ENCODE data around the gene DMD.
A peak's percentile ranks its signal among the peaks of the same experiment; 100 is the strongest.

The DMD gene

GRCh38 chrX:31132821-31133241 is 2078.5 kb downstream of the DMD start:
- DNase-seq: peak; percentile 94

GRCh38 chrX:31130457-31131220 is 2080.7 kb downstream of the DMD start:
- no peak for DNase-seq

DNA sequence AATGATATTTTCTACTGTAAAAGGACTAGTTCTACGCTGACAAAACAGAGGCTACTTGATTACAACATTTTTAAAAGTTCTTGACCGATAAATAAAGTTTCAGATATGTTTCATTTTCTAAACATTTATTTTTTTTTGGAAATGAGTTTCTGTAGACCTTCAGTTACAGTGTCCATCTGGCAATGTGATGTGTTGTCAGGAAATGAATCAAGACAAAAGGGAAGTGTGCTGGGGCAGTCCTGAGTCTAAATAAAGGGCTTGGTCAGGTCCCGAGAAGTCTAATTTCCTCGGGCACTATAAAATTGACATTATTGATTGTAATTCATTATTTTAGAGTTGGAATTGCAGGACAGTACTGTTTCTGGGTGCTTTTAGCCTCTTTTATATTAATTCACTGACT is 2082.5 kb downstream of the DMD start:
- no peak for DNase-seq

DNA sequence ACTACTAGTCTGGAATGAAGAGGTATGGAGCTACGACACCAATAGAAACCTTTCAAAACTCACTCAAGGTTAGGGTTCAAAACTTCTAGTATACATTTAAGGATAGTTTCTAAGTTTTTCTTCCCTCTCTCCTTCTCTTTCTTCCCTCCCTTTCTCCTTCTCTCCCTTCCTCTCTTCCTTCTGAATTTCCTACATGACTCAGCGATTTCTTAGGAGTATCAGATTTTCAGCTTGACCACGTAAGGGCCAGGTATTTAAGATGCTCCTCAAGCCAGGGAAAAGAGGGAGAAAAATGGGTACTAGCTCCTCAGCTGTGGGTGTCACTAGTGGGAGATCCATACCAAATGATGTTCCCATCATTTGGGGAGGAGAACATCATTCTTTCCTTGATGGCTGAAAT is 2083.6 kb downstream of the DMD start:
- no peak for DNase-seq

GRCh38 chrX:31126205-31126604 is 2085.1 kb downstream of the DMD start:
- no peak for DNase-seq

DNA sequence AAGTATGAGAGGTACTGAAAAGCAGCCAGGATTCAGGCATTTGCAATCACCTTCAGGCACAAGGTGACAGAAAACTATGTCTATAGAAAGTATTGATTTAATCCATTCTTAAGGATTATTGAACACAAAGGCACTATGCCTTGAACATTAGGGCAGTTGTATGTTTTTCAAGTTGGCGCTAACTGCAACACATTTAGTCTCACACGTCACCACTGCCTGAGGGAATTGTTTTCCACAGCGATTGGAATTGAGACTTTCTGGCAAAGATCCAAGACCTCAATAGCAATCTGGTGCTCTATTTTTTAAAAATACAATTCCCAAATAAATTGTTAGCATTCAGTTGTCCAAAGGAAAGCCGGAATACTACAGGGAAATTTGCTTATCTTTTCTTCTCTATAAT is 2086.8 kb downstream of the DMD start:
- DNase-seq: peak; percentile 18

GRCh38 chrX:31123335-31123734 is 2088.0 kb downstream of the DMD start:
- DNase-seq: no peak

DNA sequence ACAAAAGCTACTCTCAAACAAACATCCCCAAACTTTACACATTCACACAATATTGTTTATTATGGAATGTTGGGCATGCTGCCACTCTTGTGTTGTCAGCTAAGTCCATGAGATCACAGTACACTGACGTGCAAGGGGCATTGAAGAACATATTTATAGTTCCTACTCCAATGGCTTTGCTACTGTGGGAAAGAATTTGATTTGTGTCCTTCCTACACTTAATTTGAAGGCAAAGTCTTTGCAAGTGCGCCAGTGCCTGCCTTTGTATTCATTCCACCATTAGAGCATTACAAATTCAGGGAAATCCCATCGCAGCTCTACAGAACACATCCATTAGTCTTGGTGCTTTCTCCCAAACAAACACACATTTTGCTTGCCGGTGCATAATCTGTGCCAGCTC is 2094.1 kb downstream of the DMD start:
- DNase-seq: no peak

DNA sequence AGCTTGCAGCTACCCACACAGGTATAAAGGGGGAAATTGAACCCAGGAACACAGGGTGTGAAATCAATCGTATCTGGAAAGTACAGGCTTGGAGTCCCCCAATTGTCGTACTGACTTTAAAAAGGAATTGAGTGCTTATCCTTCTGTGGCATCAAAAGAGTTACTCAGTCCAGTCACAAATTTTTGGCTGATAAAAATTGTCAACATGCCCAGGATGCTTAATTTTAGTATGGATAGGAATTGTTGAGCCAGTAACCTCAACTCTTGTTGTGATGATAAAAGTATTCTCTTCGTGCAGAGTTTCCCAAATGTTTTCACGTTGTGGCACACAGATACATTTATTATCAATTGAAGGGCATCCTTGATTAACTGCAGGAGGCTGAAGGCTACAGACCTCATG is 2096.0 kb downstream of the DMD start:
- DNase-seq: no peak

- DNase-seq: no peak
Observed at GRCh38 chrX:31114858-31115257, 2096.5 kb downstream of the DMD start.

- no peak for DNase-seq
Observed at GRCh38 chrX:31112226-31112999, 2098.9 kb downstream of the DMD start.

DNA sequence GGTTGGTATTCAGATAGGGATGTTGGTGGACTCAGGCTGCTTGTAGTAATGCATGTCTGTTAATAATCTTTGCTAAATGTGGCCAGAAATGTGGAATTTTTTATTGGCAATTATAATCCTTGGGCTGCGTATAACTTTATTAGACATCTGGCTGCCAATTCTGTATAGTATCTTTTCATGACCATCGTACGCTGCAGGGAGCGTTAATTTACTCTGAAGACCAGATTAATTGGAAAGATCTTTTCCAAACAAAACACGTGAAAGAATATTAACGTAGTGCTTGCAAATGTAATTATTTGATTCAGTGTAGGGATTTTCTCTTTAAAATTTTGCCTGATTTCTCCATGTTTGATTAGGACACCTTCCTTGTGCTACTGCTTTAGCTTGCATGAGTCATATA is 2100.7 kb downstream of the DMD start:
- no peak for DNase-seq

DNA sequence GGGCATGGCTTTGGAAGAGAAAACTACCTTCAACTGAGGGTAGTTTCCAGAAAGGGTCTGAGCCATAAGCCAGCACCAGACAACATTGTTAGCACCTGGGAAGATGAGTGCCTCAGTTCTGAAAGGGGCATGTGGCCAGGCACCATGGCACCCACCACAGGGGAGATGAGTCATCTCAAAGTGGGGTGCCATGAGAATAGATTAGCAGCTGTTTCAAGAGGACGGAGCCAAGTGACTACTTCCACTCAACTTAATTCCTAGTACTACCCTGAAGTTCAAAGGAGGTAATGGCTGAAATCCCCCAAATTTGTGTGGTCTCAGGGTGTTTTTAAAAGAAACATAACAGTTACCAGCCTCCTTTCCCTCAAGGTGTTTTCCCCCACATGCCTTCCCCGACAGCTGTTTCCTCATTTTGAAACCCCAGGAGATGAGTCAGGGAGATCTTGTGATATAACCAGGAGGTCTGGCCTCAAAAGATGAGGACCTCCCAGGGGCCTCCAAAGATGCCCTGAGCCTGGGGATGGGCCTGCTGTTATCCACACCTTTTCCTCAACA is 2111.7 kb downstream of the DMD start:
- no peak for DNase-seq

DNA sequence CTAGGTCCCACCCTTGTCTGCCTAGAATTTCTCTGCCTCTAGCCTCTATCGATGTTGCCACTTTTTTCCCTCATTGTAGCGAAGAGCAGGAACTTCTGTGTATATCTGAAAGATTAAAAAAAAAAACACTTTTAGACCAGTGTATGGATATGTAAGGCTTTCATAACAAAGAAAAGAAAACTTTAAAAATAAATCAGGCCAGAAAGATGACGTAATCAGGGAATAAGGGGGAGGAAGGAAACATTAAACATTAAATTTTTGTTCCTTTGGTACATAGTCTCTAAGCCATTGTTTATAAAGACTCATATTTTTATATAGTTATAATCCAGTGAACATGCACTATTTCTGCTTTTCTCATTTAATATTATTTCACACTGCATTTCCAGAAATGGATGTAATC is 2113.3 kb downstream of the DMD start:
- DNase-seq: no peak

GRCh38 chrX:31093639-31093975 is 2117.7 kb downstream of the DMD start:
- DNase-seq: no peak

GRCh38 chrX:31092970-31093638 is 2118.2 kb downstream of the DMD start:
- DNase-seq: no peak

DNA sequence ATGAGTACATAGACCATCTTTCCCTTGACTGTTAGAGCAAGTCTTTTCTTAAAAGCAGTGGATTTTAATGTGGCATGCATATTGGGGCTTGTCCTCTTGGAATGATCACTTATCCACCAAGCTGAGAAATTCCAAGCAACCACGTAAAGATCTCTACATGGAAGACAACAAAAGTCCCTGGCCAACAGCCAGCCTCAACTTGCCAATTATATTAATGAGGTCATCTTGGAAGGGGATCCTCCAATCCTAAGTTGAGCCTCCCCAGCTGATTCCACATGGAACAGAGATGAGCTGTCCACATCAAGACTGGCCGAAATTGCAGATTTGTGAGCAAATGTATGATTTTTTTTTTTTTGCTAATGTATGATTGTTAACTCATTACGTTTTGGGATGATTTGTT is 2118.9 kb downstream of the DMD start:
- no peak for DNase-seq

- no peak for DNase-seq
Observed at GRCh38 chrX:31091819-31092218, 2119.5 kb downstream of the DMD start.

DNA sequence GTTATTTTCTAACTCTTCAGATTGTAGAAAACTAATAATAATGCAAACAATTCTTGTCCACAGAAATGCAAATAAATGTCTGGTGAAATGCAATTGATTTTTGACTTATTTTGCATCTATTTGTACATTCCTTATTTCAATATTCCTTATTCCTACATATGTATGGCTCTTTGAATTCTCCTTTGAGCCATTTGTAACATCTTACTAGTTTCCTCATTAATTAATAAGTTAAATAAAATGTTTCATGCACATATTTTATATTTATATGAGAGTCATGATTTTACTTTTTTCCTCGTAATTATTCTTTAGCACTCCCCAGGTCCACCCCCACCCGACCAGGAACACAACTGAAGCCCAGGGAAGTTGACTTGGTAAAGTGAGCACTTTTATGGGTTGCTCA is 2136.8 kb downstream of the DMD start:
- DNase-seq: no peak

- no peak for DNase-seq
Observed at GRCh38 chrX:31071725-31072124, 2139.6 kb downstream of the DMD start, which contains the start of gene FTHL17. TSS of gene FTHL17 (minus strand) at chrX:31072041. CDS start at chrX:31071953, 88 bp downstream.

DNA sequence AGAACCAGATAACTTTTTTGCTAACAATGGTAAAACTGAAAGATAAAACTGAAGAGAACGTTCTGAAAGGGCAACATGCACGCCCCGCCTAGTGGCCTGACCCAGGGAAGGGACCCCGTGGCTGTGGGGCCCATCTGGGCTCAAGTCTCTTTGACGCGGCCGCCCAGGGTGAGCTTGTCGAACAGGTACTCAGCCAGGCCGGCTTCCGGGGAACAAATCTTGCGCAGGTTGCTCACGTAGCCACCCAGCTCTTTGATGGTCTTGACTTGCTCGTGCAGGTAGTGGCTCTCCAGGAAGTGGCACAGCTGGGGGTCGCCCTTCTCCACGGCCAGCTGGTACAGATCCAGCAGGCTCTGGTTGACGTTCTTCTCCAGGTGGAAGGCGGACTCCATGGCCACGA is 2140.1 kb downstream of the DMD start:
- DNase-seq: no peak

- no peak for DNase-seq
Observed at GRCh38 chrX:31070057-31070468, 2141.3 kb downstream of the DMD start.
